Measurements from ENCODE around the gene ANKMY1. TPM values are rescaled to one million over a fixed set of nuclear protein-coding genes. Genes with fewer than 3 reads are reported as not detected.

The ANKMY1 gene
- total RNA-seq, 1 donor from 2014 or later: 28.5 TPM

- H3K4me1 Mint-ChIP-seq (ENCODE audit: unreplicated experiment): peaks cover 39% of the 10 kb centered on the region
- TF ChIP-seq CTCF (IDR thresholded peaks at IDR 0.05): no peak
- peaks cover 5% of the 10 kb centered on the region for H3K36me3 Mint-ChIP-seq (ENCODE audit: unreplicated experiment)
- H3K27me3 Mint-ChIP-seq (ENCODE audit: unreplicated experiment): no peaks in the 10 kb centered on the region
- H3K9me3 Mint-ChIP-seq (ENCODE audit: unreplicated experiment): peaks cover 12% of the 10 kb centered on the region
- DNase-seq (ENCODE audit: extremely low spot score, unreplicated experiment): no peak
- H3K4me3 Mint-ChIP-seq (ENCODE audit: unreplicated experiment): peak overlapping the region; percentile 95
- peak overlapping the region; percentile 89 for H3K27ac Mint-ChIP-seq (ENCODE audit: unreplicated experiment)
Measured at GRCh38 chr2:240585101-240585500, 27.3 kb upstream of the ANKMY1 start.

- DNase-seq (ENCODE audit: extremely low spot score, unreplicated experiment): no peak
- H3K36me3 Mint-ChIP-seq (ENCODE audit: unreplicated experiment): peaks cover 5% of the 10 kb centered on the region
- peak overlapping the region; percentile 56 for H3K27ac Mint-ChIP-seq (ENCODE audit: unreplicated experiment)
- H3K9me3 Mint-ChIP-seq (ENCODE audit: unreplicated experiment): peaks cover 12% of the 10 kb centered on the region
- peaks cover 44% of the 10 kb centered on the region for H3K4me1 Mint-ChIP-seq (ENCODE audit: unreplicated experiment)
- TF ChIP-seq CTCF (IDR thresholded peaks at IDR 0.05): no peak
- H3K4me3 Mint-ChIP-seq (ENCODE audit: unreplicated experiment): peak overlapping the region; percentile 95
- H3K27me3 Mint-ChIP-seq (ENCODE audit: unreplicated experiment): no peaks in the 10 kb centered on the region
Measured at GRCh38 chr2:240584486-240585031, 26.8 kb upstream of the ANKMY1 start.

GRCh38 chr2:240583774-240584173, 26.0 kb upstream of the ANKMY1 start:
- Mint-ChIP-seq H3K4me3 (ENCODE audit: unreplicated experiment) (no peak overlapping the region), H3K27me3 (ENCODE audit: unreplicated experiment) (no peaks in the 10 kb centered on the region), H3K4me1 (ENCODE audit: unreplicated experiment) (peaks cover 42% of the 10 kb centered on the region), H3K27ac (ENCODE audit: unreplicated experiment) (no peak overlapping the region), H3K36me3 (ENCODE audit: unreplicated experiment) (peaks cover 5% of the 10 kb centered on the region), H3K9me3 (ENCODE audit: unreplicated experiment) (peaks cover 12% of the 10 kb centered on the region)
- DNase-seq (ENCODE audit: extremely low spot score, unreplicated experiment): no peak
- TF ChIP-seq CTCF (IDR thresholded peaks at IDR 0.05): no peak

- Mint-ChIP-seq H3K27me3 (ENCODE audit: unreplicated experiment) (no peaks in the 10 kb centered on the region), H3K9me3 (ENCODE audit: unreplicated experiment) (peaks cover 12% of the 10 kb centered on the region), H3K4me3 (ENCODE audit: unreplicated experiment) (no peak overlapping the region), H3K27ac (ENCODE audit: unreplicated experiment) (no peak overlapping the region), H3K36me3 (ENCODE audit: unreplicated experiment) (peaks cover 5% of the 10 kb centered on the region), H3K4me1 (ENCODE audit: unreplicated experiment) (peaks cover 32% of the 10 kb centered on the region)
- TF ChIP-seq CTCF (IDR thresholded peaks at IDR 0.05): no peak
- DNase-seq (ENCODE audit: extremely low spot score, unreplicated experiment): no peak
Measured at GRCh38 chr2:240582781-240583180, 25.0 kb upstream of the ANKMY1 start.

GRCh38 chr2:240581811-240582210, 24.0 kb upstream of the ANKMY1 start:
- no peak for DNase-seq (ENCODE audit: extremely low spot score, unreplicated experiment)
- Mint-ChIP-seq H3K4me1 (ENCODE audit: unreplicated experiment) (peaks cover 26% of the 10 kb centered on the region), H3K27me3 (ENCODE audit: unreplicated experiment) (no peaks in the 10 kb centered on the region), H3K4me3 (ENCODE audit: unreplicated experiment) (no peak overlapping the region), H3K9me3 (ENCODE audit: unreplicated experiment) (peaks cover 12% of the 10 kb centered on the region), H3K27ac (ENCODE audit: unreplicated experiment) (no peak overlapping the region), H3K36me3 (ENCODE audit: unreplicated experiment) (peaks cover 5% of the 10 kb centered on the region)
- no peak for TF ChIP-seq CTCF (IDR thresholded peaks at IDR 0.05)

Data from osteocyte (in vitro differentiated cells).